GM18858 (cell line): ENCODE results near the gene RALB.
"Not testable (repeated sequence)": the region's sequence is repeated elsewhere in the genome, so short reads cannot be mapped to it uniquely, and the experiment has no call there.

ENCODE experiments used
- ATAC-seq: cut with Tn5 transposase; IDR thresholded peaks from one replicate; pipeline ENCODE4 v1.9.1; 2021; ENCODE audit not compliant: unreplicated experiment

Gene RALB

DNA sequence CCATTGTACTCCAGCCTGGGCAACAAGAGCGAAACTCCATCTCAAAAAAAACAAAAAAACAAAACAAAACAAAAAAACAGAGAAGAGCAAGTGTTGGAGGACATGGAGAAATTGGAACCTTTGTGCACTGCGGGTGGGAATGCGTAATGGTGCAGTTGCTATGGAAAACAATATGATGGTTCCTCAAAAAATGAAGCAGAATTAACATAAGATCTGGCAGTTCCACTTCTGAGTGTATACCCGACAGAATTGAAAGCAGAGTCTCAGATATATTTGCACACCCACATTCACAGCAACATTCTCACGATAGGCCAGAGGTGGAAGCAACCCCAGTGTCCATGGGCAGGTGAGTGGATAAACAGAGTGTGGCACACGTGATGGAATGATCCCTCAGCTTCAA, 11.0 kb upstream of the RALB start:
- no peak for ATAC-seq

DNA sequence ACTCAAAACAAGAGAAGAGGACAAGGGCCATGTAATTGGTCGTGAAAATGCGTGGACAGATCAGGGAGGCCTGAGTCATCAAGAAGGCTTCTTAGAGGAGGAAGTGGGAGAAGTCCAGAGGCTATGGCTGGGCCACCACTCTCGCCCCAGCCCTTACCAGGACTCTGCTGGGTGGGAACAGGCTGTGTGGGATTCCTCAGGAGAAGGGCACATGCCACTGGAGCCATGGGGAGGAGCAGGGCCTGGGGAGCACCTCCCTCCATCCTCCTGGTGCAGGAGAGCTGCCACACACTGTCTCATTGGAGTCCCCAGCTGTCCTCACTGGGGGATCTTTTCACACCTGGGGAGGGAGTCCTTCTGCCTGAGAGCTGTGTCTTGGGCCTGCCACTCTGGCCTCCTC, 9.4 kb upstream of the RALB start:
- no peak for ATAC-seq

DNA sequence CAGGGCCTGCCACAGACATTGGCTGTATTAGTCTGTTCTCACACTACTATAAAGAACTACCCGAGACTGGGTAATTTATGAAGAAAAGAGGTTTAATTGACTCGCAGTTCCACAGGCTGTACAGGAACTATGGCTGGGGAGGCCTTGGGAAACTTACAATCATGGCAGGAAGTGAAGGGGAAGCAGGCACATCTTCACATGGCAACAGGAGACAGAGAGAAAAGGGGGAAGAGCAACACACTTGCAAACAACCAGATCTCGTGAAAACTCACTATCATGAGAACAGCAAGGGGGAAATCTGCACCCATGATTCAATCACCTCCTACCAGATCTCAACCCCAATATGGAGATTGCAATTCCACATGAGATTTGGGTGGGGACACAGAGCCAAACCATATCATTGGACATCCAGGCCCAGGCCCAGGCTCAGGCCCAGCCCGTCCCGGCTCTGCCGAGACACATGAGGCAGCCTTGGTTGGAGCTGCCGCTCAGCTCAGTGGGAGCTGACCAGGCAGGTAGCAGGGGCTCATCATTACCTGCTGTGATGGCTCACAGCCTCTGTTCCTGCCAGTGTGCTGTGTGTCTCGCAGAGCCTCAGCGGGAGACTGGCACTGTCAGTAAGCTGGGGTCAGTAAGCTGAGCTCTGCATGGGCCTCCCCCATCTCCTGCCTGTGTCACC, 8.6 kb upstream of the RALB start:
- ATAC-seq, result no peak

DNA sequence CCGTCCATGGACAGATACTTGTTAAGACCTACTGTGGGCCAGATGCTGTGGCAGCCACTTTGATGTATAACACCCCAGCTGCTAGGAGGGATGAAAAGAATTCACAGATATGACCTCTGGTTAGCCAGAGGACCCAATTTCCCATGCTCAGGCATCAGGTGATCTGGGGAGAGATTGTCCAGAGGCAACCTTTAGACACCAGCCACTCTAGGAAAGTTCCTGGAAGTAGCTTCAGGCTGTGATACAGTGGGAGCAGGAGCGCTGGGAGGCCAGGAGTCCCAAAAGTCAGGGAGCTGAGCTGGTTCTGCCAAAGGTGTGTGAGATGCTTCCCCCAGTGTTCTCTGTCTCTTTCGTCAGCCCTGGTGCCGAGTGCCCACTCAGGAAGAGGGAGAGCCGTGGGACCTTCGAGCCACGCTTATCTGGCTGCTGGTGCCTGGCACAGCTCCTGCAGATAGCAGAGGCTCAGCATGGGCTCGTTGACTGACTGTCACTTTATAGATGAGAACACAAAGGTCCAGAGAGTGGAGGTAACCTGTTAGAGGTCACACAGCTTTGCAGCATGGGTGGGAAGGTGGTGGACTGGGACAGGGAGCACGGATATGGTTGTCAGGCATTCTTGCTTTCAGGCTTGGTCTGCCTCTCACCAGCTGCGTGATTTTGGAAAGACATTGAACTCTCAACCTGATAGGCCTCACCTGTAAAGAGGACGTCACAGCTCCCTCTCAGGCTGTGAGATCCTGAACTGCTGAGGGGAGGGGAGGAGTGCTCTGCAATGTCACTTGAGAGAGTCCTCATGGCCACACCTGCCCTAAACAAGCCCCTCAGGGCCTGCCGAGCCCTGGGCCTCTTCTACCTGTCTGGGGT, 7.8 kb upstream of the RALB start:
- no peak for ATAC-seq

DNA sequence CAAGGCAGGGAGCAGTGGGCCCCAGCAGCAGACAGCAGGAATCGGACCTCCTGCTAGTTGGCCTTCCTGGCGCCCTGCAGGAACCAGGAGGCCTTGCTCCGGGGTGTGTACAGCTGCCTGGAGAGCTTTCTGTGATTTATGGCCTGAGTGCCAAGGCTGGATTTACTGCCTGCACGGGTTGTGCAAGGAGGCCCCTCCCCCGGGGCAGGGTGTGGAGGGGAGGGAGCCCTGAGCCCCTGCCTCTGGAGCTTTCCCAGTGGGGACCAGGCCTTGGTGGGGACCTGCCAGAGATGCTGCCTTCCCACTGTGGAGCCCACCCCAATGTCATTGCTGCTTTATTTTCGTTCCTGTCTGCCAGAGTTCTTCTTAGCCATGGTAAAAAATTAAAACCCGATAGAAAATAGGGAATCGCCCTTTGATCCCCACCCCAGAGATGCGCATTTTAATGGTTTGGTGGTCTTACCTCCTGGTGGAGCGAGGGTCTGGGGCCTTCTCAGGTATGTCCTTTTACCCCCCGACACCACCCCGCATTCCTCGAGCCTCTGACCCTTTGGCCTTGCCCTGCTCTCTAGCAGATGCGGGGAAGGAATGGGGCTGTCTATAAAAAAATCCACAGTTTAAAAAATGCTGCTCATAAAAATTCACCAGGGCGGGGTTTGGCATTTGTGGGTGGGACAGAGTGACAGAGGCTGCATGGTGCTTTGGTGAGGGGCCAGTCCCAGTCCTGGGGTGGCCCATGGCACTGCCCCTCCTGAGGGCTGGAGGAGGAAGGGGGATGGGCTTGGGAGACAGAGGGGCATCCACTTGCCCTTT, 6.9 kb upstream of the RALB start:
- ATAC-seq, result no peak

DNA sequence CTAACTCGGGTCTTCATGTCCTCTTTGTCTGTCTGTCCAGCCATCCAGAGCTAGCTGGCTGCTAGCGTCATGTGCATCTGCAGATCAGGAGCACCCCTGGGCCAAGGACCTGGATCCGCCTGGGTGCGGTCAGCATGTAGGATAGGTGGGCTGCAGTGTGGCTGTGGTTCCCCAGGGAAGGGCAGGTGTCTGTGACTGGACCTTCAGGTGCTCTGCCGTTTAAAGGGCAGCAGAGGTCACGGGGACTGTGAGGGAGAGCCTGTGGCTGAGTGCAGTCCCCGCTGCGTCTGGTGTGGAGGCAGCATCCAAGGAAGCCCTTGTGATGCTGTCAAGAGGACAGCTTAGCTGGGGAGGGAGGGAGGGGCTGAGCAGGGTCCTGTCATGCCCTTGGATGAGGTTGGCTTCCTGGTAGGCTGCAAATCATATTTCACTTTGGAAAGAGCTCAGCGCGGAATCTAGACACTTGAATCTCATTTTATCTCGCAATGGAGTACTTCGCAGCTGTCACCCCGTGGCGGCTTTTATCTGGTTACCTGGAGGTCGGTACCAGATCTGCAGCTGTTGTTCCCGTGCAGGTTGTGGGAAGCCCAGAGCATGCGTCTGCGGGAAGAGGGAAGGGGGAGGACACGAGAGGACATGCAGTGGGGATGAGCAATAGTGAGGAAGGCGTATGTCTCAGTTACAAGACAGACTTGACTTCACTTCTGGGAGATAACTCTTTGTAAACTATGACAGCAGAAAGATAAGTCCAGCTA, 5.9 kb upstream of the RALB start:
- ATAC-seq, result no peak

DNA sequence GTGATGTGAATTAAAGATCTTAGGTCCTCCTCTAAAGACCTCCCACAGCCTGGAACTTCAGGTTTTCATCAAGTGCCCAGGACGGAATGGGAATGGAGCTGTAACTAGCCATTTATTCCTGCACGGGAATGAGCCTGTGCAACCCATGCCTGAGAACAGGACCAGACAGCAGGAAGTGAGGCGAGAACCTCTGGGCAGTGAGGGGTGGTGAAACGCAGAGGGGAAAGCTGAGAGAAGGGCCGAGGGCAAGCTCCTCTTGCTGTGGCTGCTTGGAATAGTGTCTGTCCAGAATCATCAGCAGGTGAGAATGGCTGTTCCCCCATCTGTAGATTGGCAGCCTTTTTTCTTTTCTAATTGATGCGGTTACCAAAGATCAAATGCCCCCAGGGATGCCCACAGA, 4.8 kb upstream of the RALB start:
- ATAC-seq, result no peak

DNA sequence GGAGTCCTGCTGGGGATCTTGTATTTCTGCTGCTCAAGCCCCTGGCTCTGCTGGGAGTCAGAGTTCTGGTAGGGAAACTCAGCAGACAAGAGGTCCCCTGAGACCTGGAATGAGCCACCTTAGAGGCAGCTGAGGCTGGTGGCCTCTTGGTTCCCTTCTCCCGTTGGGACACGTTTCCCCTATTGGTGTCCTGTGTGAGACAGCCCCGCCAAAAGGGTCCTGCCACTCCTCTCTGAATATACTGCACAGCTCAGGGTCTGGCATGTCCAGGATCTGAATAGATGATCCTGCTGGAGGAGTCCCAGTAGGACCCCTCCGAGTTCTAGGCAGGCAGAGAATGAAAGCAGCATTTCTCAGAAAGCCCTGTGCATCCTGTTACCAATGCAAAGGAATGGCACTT, 2.0 kb upstream of the RALB start:
- ATAC-seq, result no peak

DNA sequence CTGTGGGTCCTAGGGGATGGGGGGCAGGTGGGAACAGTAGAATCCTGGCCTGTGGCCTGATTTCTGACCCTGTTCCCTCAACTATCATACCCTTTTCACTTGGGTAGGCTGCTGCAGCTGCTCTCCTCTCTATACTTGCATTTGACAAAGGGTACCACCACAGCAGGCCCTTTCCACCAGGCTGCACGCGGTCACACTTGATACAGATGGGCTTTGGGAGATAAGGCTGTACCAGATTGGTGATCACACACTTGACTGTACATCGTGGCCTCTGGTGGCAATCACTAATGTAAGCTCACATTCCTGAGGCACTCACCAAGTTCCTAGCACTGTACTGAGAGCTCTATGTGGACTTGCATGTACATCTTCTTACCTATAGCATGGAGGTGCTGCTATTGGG, 1.6 kb upstream of the RALB start:
- no peak for ATAC-seq

DNA sequence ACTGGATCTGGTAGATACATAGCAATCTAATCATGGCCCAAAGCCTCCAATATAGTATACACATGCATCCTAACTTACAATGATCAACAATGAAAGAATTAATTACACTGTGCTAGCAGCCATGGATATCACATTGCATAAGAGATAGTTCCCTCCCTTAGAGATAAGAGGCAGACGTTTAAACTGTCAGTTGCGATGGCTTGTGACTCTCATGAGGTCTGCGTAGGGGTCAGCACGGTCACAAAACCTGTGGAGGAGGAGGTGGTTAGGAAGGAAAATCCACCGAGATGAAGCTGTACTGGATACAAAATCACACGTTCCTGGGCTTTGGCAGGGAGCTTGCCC, 800 bp upstream of the RALB start:
- no peak for ATAC-seq

DNA sequence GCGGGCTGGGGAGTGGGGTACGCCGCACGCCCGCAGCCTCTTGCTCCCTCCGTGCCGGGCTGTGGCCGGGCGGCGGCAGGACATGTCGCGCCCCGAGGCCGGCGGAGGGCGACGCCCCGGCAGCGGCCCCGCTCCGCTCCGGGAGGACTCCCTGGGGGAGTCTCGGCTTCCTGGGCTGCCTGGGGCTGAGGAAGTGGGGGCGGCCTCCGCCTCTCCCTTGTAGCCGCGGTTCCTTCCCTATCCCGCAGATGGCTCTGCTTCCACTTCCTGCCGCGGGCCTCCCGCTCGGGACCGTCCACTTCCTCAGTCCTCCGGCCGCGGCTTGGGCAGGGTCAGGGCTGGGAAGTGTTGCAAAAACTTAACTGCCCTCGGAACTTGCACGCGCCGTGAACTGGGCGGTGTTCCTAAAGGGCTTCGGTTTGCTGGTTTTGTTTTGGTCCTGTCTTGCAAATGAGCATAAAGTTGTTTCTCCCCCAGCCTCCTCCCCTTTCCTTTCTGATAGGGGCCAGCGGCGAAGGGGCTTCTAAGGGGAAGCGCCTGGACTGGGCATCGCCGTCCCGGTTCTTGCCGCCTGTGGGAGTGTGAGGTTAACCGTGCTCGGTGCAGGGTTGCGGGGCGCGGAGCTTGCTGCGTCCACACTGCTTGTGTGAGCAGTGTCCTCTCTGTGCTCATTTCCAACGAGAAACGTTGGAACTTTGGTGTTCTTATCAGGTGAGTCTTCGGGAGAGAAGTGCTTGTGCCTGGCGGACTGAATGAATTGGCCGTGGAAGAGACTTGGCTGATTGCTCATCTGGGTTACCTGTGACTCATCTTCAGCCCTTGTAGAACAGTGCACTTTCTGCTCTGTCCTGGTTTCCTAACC, 600 bp downstream of the RALB start:
- ATAC-seq, result peak; percentile 12

DNA sequence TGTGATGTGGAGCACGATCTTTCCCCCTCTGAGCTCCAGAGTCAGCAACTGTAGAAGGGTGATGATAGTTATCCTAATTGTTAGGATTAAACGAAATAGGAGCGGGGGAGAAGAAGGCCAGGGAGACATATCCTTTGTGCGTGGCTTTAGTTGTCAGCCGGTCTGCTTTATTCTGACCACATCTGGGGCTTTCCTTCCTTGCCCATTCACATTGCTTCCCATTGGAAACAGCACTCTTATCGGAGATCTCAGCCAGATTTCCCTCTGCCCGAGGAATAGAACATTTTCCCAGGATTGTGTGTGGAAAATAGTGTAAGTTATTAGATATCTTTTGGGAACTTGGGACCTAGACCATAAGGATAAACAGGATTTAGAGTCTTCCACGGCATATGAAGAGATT, 1.5 kb downstream of the RALB start:
- no peak for ATAC-seq

DNA sequence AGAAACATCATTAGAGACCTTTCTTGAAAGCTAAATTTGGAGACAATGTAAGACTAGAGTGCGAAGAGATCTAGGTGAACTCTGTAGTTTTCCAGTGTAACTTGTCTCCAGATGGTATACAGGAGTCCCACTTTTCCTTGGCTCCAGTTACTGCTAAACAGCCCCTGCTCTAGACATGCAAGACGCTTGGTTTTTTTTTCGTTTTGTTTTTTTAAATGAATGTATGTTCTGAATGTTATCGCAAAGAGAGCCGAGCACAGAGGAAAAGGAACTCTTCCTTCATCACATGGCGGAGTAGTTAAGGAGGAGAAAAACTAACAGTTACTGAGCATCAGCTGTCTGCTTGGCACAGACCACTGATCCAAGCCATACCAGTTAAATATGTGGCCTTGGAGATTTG, 2.4 kb downstream of the RALB start:
- no peak for ATAC-seq

DNA sequence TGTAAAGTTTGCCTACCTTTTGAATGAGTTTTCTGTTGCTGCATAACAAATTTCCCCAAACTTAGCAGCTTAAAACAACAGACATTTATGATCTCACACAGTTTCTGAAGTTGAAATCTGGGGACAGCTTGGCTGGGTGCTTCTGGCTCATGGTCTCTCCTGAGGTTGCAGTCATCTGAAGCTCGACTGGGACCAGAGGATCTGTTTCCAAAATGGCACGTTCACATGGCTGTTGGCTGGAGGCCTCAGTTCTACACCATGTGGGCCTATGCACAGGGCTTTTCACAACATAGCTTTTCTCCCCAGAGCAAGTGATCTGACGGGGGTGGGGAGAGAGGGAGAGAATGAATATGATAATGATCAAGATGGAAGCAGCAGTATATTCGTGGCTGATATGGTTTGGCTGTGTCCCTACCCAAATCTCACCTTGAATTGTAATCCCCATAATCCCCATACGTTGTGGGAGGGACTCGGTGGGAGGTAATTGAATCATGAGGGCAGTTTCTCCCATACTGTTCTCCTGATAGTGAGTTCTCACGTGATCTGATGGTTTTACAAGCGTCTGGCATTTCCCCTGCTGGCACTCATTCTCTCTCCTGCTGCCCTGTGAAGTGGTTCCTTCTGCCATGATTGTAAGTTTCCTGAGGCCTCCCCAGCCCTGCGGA, 3.5 kb downstream of the RALB start:
- no peak for ATAC-seq

DNA sequence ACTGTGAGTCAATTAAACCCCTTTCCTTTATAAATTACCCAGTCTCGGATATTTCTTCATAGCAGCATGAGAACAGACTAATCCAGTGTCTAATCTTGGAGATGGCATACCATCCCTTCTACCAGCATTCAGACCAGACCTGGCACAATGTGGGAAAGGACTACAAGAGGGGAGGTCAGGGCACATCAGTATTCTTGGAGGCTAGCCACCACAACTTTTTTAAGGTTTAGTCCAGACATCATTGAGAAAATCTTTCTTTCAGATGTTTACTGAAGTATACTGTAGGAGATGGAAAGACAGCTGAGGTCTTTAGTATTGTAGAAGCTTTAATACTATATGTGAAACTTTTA, 4.0 kb downstream of the RALB start:
- ATAC-seq, result no peak

DNA sequence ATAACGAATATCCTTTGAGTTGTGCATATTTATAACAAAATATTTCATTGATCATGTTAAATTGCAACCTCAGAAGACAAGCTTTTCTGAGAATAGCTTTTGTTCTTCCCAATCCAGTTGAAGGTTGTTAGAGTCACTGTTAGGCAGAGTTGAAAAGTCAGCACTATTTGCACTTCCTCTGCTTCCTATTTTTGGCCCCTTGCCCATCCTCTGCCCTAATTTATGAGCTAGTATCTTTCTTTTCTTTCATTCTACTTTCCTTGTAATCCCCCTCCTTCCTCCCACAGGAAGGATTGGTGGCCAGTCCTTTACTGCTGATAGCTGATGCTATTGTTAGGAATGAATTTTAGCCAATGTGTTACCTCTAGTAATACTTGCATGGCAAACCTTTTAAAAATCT, 4.9 kb downstream of the RALB start:
- no peak for ATAC-seq

DNA sequence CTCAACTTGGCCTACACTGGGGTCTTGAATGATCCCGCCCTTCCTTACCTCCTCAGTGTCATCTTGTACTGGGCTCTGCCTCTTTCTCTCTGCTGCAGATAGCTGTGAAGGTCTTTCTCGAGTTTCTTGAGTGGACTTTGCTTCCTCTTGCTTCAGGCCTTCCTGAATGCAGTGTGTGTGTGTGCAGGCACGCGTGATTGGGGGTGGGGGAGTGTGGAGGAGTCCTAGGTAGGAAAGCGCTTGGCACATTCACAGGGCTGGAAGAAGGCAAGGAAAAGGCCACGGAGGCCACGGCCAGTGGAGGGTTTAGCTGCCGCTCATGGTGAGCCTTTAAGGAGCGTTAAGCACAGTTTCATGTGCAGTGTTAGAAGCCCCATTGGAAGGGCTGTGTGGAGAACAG, 5.5 kb downstream of the RALB start:
- ATAC-seq, result no peak

DNA sequence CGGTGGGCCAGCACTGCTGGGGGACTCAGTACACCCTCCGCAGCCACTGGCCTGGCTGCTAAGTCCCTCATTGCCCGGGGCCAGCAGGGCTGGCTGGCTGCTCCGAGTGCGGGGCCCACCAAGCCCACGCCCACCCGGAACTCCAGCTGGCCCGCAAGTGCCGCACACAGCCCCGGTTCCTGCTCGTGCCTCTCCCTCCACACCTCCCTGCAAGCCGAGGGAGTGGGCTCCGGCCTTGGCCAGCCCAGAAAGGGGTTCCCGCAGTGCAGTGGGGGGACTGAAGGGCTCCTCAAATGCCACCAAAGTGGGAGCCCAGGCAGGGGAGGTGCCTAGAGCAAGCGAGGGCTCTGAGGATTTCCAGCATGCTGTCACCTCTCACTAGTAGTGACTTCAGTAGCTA, 7.3 kb downstream of the RALB start:
- ATAC-seq, result not testable (repeated sequence)

DNA sequence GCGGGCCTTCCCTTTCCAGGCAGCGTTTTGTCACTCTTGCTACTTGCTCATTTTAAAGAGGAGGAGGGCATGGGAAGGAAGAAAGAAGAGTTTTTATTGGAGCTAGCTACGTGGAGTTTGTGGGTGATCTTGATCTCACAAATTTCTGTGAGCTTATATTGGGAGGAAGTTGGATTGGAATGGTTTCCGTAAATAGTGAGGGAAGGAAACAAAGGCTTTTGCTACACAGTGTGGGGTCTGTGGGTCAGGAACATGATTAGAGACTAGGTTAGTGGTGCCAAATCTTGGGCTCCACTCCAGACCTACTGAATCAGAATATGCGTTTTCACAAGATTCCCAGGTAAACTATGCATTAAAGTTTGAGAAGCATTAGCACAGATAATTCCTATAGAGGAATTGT, 8.1 kb downstream of the RALB start:
- ATAC-seq, result no peak
